Hepatocyte (in vitro differentiated cells): Measurements from ENCODE around the gene GALE. TPM values are rescaled to one million over a fixed set of nuclear protein-coding genes. Genes with fewer than 3 reads are reported as not detected.
"Not testable (repeated sequence)": the region's sequence is repeated elsewhere in the genome, so short reads cannot be mapped to it uniquely, and the experiment has no call there.

ENCODE experiments used
- DNase-seq: peaks from one replicate; pipeline ENCODE4 v3.0.0-alpha.2; 2016; ENCODE audit warnings: low spot score
- H2AFZ ChIP-seq: fragments of 200-600 bp; sonication (generic); 2 replicates; pipeline ENCODE4 v1.6.0; 2016; ENCODE audit warnings: antibody characterized with exemption, mild to moderate bottlenecking
- H3K27ac ChIP-seq: fragments of 200-600 bp; sonication (generic); 2 replicates; pipeline ENCODE4 v1.5.1; 2016; ENCODE audit warnings: mild to moderate bottlenecking
- H3K27me3 ChIP-seq: fragments of 200-600 bp; sonication (generic); 2 replicates; pipeline ENCODE4 v1.6.1; 2016
- H3K36me3 ChIP-seq: fragments of 200-600 bp; sonication (generic); replicated peaks from 2 replicates; pipeline ENCODE4 v1.5.1; 2016; ENCODE audit warnings: low read depth; ENCODE audit not compliant: insufficient read depth
- H3K4me1 ChIP-seq: fragments of 200-600 bp; sonication (generic); 2 replicates; pipeline ENCODE4 v1.5.1; 2016; ENCODE audit warnings: mild to moderate bottlenecking, moderate library complexity; ENCODE audit not compliant: insufficient read depth
- H3K4me2 ChIP-seq: fragments of 200-600 bp; sonication (generic); 2 replicates; pipeline ENCODE4 v1.6.0; 2016
- H3K4me3 ChIP-seq: fragments of 200-600 bp; sonication (generic); 2 replicates; pipeline ENCODE4 v1.5.1; 2016; ENCODE audit warnings: mild to moderate bottlenecking
- H3K79me2 ChIP-seq: fragments of 200-600 bp; sonication (generic); 2 replicates; pipeline ENCODE4 v1.6.0; 2017; ENCODE audit warnings: mild to moderate bottlenecking
- H3K9me2 ChIP-seq: fragments of 200-600 bp; sonication (generic); replicated peaks from 2 replicates; pipeline ENCODE4 v1.6.0; 2017; ENCODE audit warnings: mild to moderate bottlenecking; ENCODE audit not compliant: insufficient read depth
- H3K9me3 ChIP-seq: fragments of 200-600 bp; sonication (generic); 2 replicates; pipeline ENCODE4 v1.5.1; 2016; ENCODE audit warnings: low read depth, mild to moderate bottlenecking
- H4K20me1 ChIP-seq: fragments of 200-600 bp; sonication (generic); 2 replicates; pipeline ENCODE4 v1.6.0; 2016; ENCODE audit warnings: mild to moderate bottlenecking; ENCODE audit not compliant: insufficient read depth, poor library complexity, severe bottlenecking
- CTCF ChIP-seq: fragments of 200-600 bp; sonication (generic); IDR thresholded peaks from 2 replicates; pipeline ENCODE4 v1.5.1; 2016; ENCODE audit warnings: antibody characterized with exemption, mild to moderate bottlenecking; ENCODE audit not compliant: poor library complexity
- EZH2 ChIP-seq: fragments of 200-600 bp; sonication (generic); IDR thresholded peaks from 2 replicates; pipeline ENCODE4 v1.6.1; 2016; ENCODE audit warnings: antibody characterized with exemption, mild to moderate bottlenecking, borderline replicate concordance
- EZH2phosphoT487 ChIP-seq: fragments of 200-600 bp; sonication (generic); IDR thresholded peaks from one replicate; pipeline ENCODE4 v1.6.1; 2018; ENCODE audit warnings: antibody characterized with exemption, mild to moderate bottlenecking, low read depth, moderate library complexity; ENCODE audit not compliant: unreplicated experiment, severe bottlenecking
- WGBS: methylation state at CpG from one replicate; pipeline ENCODE4 v1.1.6; 2016; ENCODE audit warnings: low lambda C conversion rate; ENCODE audit errors: missing lambda C conversion rate; 5-methylcytosine and 5-hydroxymethylcytosine counted together
- polyA plus RNA-seq: library from polyadenylated mRNA; unstranded; fragments of >200 nt; fragmentation: Nextera tagmentation; extraction: Ambion mirVana; gene quantifications from 2 replicates; pipeline ENCODE4 v1.2.1, GENCODE V29; 2016
- total RNA-seq: library from RNA; depleted of rRNA; stranded (reverse); fragments of >200 nt; gene quantifications from 2 replicates; pipeline ENCODE4 v1.2.3, GENCODE V29; 2014

Gene GALE
- total and polyA plus RNA-seq, 2 experiments from 2014 or later, result 89.9 to 114 TPM

DNA sequence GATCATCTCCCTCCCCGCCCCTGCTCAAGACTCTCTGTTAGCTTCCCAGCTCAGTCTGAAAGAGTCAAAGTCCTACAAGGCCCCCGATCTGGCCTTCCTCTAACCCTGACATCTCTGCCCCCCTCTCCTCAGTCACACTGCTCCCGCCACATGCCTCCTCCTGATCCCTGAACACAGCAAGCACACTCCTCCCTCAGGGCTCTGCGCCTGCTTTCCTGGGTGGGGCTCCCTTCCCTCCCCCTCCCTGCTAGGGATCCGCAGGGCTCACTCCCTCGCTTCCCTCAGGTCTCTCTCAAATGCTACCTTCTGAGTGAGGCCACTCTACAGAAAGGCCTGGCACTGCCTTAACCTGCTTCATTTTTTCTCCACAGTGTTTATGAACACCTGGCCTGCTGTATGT is 5.7 kb upstream of the GALE start:
- H3K27me3 ChIP-seq, result no peaks in the 10 kb centered on the region
- DNase-seq, result no peak
- no peak overlapping the region for H3K4me3 ChIP-seq
- no peaks in the 10 kb centered on the region for H4K20me1 ChIP-seq
- TF ChIP-seq EZH2phosphoT487, result no peak
- no peak for TF ChIP-seq CTCF
- TF ChIP-seq EZH2, result no peak
- no peaks in the 10 kb centered on the region for H3K9me3 ChIP-seq
- no peak overlapping the region for H2AFZ ChIP-seq
- H3K27ac ChIP-seq, result no peak overlapping the region
- H3K9me2 ChIP-seq, result no peaks in the 10 kb centered on the region
- no peak overlapping the region for H3K4me2 ChIP-seq
- WGBS, result 81% methylated on average over 6 of the region's 6 CpGs
- H3K36me3 ChIP-seq, result no peaks in the 10 kb centered on the region
- no peaks in the 10 kb centered on the region for H3K79me2 ChIP-seq
- H3K4me1 ChIP-seq, result peaks cover 15% of the 10 kb centered on the region

DNA sequence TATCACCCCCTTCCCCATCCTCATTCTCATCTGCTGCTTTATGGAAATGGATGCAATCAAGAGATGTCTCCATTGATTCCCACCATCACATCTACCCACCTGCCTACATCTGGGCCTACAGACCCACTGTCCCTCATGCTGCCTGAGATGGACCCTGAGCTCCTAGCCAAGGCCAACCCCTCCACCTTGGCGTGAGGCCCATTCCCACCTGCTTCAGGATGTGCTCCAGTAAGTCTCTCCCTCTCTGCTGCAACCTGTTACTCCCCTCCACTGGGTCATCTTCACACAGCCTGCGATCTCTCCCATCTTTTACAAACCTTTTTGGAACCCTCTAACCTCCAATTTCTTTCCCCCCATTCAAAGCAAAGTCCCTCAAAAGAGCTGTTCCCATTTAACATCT is 4.5 kb upstream of the GALE start:
- Histone ChIP-seq H3K4me2 (no peak overlapping the region), H2AFZ (no peak overlapping the region), H3K4me1 (peaks cover 12% of the 10 kb centered on the region), H3K27ac (no peak overlapping the region), H3K79me2 (no peaks in the 10 kb centered on the region), H3K9me3 (no peaks in the 10 kb centered on the region), H3K36me3 (no peaks in the 10 kb centered on the region), H3K4me3 (no peak overlapping the region), H3K27me3 (no peaks in the 10 kb centered on the region), H4K20me1 (no peaks in the 10 kb centered on the region), H3K9me2 (no peaks in the 10 kb centered on the region)
- DNase-seq, result no peak
- 100% methylated on average over 2 of the region's 2 CpGs for WGBS
- TF ChIP-seq EZH2phosphoT487, result no peak

DNA sequence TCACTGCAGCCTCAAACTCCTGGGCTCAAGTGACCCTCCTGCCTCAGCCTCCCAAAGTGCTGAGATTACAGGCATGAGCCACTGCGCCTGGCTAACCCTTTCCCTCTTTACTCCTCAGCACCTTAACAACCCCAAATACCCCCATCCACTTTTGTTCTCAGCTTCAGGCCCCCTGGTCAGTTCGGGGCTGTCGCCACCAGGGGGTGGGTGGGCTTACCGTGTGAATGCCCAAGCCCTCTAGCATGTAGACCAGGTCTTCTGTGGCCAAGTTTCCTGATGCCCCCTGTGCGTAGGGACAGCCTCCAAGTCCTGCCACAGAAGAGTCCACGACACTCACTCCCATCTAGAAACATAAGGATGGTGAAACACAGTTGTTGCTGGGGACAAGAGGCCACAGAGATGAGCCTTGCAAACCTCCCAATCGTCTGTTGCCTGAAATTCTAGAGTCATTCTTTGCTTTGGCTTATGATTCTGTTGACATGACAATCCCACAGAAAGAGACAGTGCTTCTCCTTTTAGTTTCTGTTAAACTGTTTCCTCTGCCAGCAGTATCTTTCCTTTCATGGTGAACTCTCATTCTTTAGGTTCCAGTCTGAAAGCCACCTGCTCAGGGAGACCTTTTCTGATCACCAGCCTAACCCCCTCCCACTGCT is 3.8 kb upstream of the GALE start:
- H2AFZ ChIP-seq, result no peak overlapping the region
- no peak overlapping the region for H3K27ac ChIP-seq
- WGBS, result 83% methylated on average over 7 of the region's 7 CpGs
- H4K20me1 ChIP-seq, result no peaks in the 10 kb centered on the region
- no peak overlapping the region for H3K4me3 ChIP-seq
- H3K27me3 ChIP-seq, result no peaks in the 10 kb centered on the region
- no peaks in the 10 kb centered on the region for H3K9me2 ChIP-seq
- TF ChIP-seq EZH2phosphoT487 (no peak), EZH2 (no peak), CTCF (no peak)
- no peaks in the 10 kb centered on the region for H3K36me3 ChIP-seq
- no peak overlapping the region for H3K4me2 ChIP-seq
- no peaks in the 10 kb centered on the region for H3K79me2 ChIP-seq
- H3K9me3 ChIP-seq, result no peaks in the 10 kb centered on the region
- peaks cover 10% of the 10 kb centered on the region for H3K4me1 ChIP-seq
- no peak for DNase-seq

DNA sequence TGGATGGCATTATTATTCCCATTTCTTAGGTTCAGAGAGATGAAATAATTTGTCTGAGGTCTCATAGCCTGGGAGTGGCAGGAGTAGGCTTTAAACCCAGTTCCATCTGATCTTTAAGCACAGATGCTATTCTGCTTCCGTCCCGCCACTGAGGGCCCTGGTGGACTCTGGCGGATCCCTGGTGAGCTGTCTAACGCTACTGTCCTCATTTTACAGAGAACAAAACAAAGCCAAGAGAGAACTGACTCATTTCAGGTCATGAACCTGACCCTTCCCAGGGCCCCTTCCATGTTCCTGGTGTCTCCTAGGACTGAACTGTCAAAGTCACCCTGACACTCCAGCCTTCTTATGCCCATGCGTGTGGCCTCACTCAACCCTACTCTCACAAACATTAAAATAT is 3.1 kb upstream of the GALE start:
- WGBS, result 88% methylated on average over 5 of the region's 5 CpGs
- Histone ChIP-seq H3K9me2 (no peaks in the 10 kb centered on the region), H3K4me3 (no peak overlapping the region), H4K20me1 (no peaks in the 10 kb centered on the region), H3K27ac (no peak overlapping the region), H3K4me1 (peaks cover 17% of the 10 kb centered on the region), H3K36me3 (no peaks in the 10 kb centered on the region), H3K27me3 (no peaks in the 10 kb centered on the region), H2AFZ (no peak overlapping the region), H3K79me2 (peaks cover 5% of the 10 kb centered on the region), H3K4me2 (no peak overlapping the region), H3K9me3 (no peaks in the 10 kb centered on the region)
- TF ChIP-seq EZH2 (no peak), EZH2phosphoT487 (no peak), CTCF (no peak)
- DNase-seq, result no peak

GRCh38 chr1:23802809-23803342 is 2.3 kb upstream of the GALE start:
- H4K20me1 ChIP-seq, H3K27me3 ChIP-seq, H3K27ac ChIP-seq, H3K9me2 ChIP-seq, DNase-seq, H3K79me2 ChIP-seq, H3K4me3 ChIP-seq, H2AFZ ChIP-seq, H3K36me3 ChIP-seq, H3K4me2 ChIP-seq, H3K9me3 ChIP-seq: not testable (repeated sequence)
- WGBS, result 93% methylated on average over 7 of the region's 7 CpGs
- H3K4me1 ChIP-seq, result peaks cover 18% of the 10 kb centered on the region
